GM10266 (cell line): ENCODE results near the gene LPCAT3.

Experiments
- DNase-seq: peaks from one replicate; pipeline ENCODE4 v3.0.0; 2012; ENCODE audit errors: extremely low spot score
- TF ChIP-seq, protein P1 (sequence below): IDR thresholded peaks from 2 replicates; pipeline ENCODE4 v1.5.1; 2012; ENCODE audit warnings: mild to moderate bottlenecking, low read depth; ENCODE audit not compliant: control insufficient read depth, insufficient read depth; ENCODE audit errors: missing control alignments

LPCAT3 gene

GRCh38 chr12:7034464-7034863 lies 16.2 kb upstream of the LPCAT3 start:
- DNase-seq, result no peak
- TF ChIP-seq, protein P1, sequence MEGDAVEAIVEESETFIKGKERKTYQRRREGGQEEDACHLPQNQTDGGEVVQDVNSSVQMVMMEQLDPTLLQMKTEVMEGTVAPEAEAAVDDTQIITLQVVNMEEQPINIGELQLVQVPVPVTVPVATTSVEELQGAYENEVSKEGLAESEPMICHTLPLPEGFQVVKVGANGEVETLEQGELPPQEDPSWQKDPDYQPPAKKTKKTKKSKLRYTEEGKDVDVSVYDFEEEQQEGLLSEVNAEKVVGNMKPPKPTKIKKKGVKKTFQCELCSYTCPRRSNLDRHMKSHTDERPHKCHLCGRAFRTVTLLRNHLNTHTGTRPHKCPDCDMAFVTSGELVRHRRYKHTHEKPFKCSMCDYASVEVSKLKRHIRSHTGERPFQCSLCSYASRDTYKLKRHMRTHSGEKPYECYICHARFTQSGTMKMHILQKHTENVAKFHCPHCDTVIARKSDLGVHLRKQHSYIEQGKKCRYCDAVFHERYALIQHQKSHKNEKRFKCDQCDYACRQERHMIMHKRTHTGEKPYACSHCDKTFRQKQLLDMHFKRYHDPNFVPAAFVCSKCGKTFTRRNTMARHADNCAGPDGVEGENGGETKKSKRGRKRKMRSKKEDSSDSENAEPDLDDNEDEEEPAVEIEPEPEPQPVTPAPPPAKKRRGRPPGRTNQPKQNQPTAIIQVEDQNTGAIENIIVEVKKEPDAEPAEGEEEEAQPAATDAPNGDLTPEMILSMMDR, result no peak

DNA sequence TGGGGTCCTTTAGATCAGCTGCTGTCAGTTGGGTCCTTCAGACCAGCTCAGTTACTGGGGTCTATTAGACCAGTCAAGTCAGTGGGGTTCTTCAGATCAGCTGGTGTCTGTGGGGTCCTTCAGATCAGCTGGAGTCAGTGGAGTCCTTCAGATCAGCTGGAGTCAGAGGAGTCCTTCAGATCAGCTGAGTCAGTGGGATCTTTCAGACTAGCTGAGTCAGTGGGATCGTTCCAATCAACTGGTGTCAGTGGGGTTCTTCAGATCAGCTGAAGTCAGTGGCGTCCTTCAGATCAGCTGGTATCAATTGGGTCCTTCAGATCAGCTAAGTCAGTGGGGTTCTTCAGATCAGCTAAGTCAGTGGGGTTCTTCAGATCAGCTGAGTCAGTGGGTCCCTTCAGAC lies 14.7 kb upstream of the LPCAT3 start:
- no peak for DNase-seq
- TF ChIP-seq, protein P1, result no peak

DNA sequence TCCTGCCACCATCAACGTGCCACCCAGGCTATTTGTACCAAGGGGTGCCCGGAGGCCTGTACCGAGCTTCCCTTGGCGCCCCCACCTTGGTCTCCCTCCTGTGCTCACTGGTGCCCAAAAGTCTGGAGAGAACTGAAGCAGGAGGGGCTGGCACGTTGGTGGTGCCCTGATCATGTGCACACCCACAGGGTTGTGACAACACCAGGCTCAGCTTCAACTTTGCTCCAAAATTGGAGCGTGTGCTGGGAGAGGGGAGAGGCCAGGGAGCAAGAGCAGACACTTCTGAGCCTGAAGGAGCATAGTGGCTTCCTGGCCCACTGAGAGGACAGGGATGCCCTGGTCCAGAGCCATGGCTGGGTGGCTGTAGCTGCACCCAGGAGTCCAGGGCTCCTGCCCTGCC lies 13.0 kb upstream of the LPCAT3 start:
- no peak for DNase-seq
- TF ChIP-seq, protein P1, result no peak

- TF ChIP-seq, protein P1, result no peak
- DNase-seq, result no peak
Measured at GRCh38 chr12:7026854-7027253, 8.6 kb upstream of the LPCAT3 start.

- no peak for DNase-seq
- TF ChIP-seq, protein P1, result no peak
Measured at GRCh38 chr12:7023114-7023513, 4.8 kb upstream of the LPCAT3 start.

DNA sequence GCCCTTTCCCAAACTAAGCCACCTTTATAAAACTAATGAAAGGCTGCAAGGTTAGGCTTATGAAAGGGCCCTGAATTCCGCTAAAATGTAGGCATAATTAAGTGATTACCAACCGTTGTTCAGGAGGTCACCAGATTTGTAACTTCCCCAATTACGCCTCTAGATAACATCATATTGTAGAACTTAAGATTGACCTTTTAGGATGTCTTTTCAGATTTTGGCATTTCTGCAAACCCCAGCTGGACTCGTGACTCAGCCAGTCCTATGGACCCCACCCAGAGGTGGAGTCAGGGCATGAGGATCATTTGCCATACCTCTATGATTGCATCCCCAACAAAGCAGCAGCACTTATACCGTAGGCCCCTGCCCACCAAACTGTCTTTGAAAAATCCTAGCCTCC lies 3.7 kb upstream of the LPCAT3 start:
- no peak for DNase-seq
- TF ChIP-seq, protein P1, result no peak

- TF ChIP-seq, protein P1, result no peak
- DNase-seq, result no peak
Measured at GRCh38 chr12:7019043-7019569, 830 bp upstream of the LPCAT3 start.
